Measurements from ENCODE around the gene LGI4. TPM values are rescaled to one million over a fixed set of nuclear protein-coding genes. Genes with fewer than 3 reads are reported as not detected.

LGI4 gene
- total RNA-seq, 1 experiment from 2014 or later, result 3.2 TPM

DNA sequence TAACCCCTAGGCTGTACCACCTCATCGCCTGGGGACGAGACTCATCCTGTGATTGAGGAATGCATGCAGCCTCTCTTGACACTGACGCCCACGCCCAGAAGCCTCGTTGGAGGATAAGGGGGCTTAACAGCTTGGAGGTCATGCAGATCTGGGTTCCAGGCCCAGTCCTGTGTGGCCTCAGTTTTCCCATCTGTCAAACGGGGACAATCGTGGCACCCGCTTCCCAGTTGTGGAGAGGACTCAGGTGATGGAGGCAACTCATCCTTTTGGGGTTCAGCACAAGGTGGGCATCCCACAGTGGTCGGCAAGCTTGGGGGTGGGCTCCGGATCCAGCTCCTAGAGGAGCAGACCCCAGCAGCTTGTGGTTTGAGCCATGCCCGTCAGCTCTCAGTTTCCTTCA lies 1.4 kb upstream of the LGI4 start:
- H3K27ac ChIP-seq (ENCODE audit: insufficient read length, low read depth, low read length), result no peak overlapping the region
- TF ChIP-seq, protein P1, sequence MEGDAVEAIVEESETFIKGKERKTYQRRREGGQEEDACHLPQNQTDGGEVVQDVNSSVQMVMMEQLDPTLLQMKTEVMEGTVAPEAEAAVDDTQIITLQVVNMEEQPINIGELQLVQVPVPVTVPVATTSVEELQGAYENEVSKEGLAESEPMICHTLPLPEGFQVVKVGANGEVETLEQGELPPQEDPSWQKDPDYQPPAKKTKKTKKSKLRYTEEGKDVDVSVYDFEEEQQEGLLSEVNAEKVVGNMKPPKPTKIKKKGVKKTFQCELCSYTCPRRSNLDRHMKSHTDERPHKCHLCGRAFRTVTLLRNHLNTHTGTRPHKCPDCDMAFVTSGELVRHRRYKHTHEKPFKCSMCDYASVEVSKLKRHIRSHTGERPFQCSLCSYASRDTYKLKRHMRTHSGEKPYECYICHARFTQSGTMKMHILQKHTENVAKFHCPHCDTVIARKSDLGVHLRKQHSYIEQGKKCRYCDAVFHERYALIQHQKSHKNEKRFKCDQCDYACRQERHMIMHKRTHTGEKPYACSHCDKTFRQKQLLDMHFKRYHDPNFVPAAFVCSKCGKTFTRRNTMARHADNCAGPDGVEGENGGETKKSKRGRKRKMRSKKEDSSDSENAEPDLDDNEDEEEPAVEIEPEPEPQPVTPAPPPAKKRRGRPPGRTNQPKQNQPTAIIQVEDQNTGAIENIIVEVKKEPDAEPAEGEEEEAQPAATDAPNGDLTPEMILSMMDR (conservative IDR thresholded peaks at IDR 0.05), result no peak
- no peak overlapping the region for H2BK12ac ChIP-seq (ENCODE audit: insufficient read length, low read depth, low read length)

More for the DNA sequence above, 1.4 kb upstream of the LGI4 start:
- H2AFZ ChIP-seq (ENCODE audit: low read length), result no peak overlapping the region
- H3K23ac ChIP-seq (ENCODE audit: insufficient read length, low read depth, low read length), result no peak overlapping the region
- H2BK15ac ChIP-seq (ENCODE audit: low read depth, low read length), result no peak overlapping the region
- H4K8ac ChIP-seq (replicated peaks; ENCODE audit: insufficient read length, low read depth, low read length), result no peak overlapping the region
- H3T11ph ChIP-seq (ENCODE audit: low read length), result no peak overlapping the region
- Mint-ChIP-seq H3K4me1 (peaks cover 23 to 36% of the 10 kb centered on the region in 2 experiments), H3K9me3 (no peaks in the 10 kb centered on the region; a peak in 1 of 5 replicates), H3K4me3 (no peak overlapping the region), H3K36me3 (ENCODE audit: insufficient read depth in 1 of 3, low read depth in 3 of 3) (peaks cover 0 to 3% (median 0%) of the 10 kb centered on the region in 3 experiments; a peak in 1 of 7 replicates), H3K27me3 (ENCODE audit: low read depth) (peaks cover 26% of the 10 kb centered on the region), H3K27ac (no peak overlapping the region)
- H2BK120ac ChIP-seq (ENCODE audit: low read depth, low read length, poor library complexity, severe bottlenecking), result no peak overlapping the region
- no peaks in the 10 kb centered on the region for H4K20me1 ChIP-seq (ENCODE audit: control insufficient read depth, insufficient read depth, insufficient read length)
- H3K9me3 ChIP-seq (ENCODE audit: control insufficient read depth, low read depth, low read length), result no peaks in the 10 kb centered on the region
- H3K14ac ChIP-seq (ENCODE audit: insufficient read depth, low read length), result no peak overlapping the region
- H3K18ac ChIP-seq (ENCODE audit: insufficient read length, low read depth, low read length), result no peak overlapping the region
- H3K23me2 ChIP-seq (ENCODE audit: insufficient read length, low read depth, low read length, poor library complexity, severe bottlenecking), result peaks cover 3% of the 10 kb centered on the region
- H3K4me1 ChIP-seq (ENCODE audit: insufficient read depth, low read length), result peaks cover 2% of the 10 kb centered on the region; the same call in 1 of the 2 replicates
- H4K5ac ChIP-seq (ENCODE audit: insufficient read length, low read depth, low read length), result no peak overlapping the region
- no peaks in the 10 kb centered on the region for H3K79me2 ChIP-seq (ENCODE audit: insufficient read depth, low read length)
- no peak overlapping the region for H3K9ac ChIP-seq (ENCODE audit: extremely low read depth, insufficient read length, low read length)
- H2BK20ac ChIP-seq (ENCODE audit: low read depth, low read length, poor library complexity, severe bottlenecking), result no peak overlapping the region
- H3K27me3 ChIP-seq (ENCODE audit: insufficient read depth, low read length), result no peaks in the 10 kb centered on the region; the same call in 1 of the 2 replicates
- H4K91ac ChIP-seq (ENCODE audit: insufficient read length, low read depth, low read length), result no peak overlapping the region
- H3K4me2 ChIP-seq (ENCODE audit: insufficient read depth, insufficient read length, low read length), result no peak overlapping the region
- no peak overlapping the region for H3K56ac ChIP-seq (ENCODE audit: insufficient read length, low read depth, low read length)
- H2AK5ac ChIP-seq (ENCODE audit: insufficient read length, low read length), result no peak overlapping the region
- no CpG with 5 or more reads among the region's 11 CpGs for WGBS (ENCODE audit: extremely low coverage, insufficient read length, low lambda C conversion rate)
- no peaks in the 10 kb centered on the region for H3K79me1 ChIP-seq (ENCODE audit: insufficient read depth, low read depth, low read length, poor library complexity, severe bottlenecking)
- no peak overlapping the region for H2BK5ac ChIP-seq (ENCODE audit: insufficient read length, low read length)
- DNase-seq, result no peak
- no peak overlapping the region for H3K4ac ChIP-seq (ENCODE audit: low read depth, low read length)
